Cardiac fibroblast (primary cell): ENCODE results near the gene SERBP1.
"Not testable (repeated sequence)": the region's sequence is repeated elsewhere in the genome, so short reads cannot be mapped to it uniquely, and the experiment has no call there.

Experiments used
- DNase-seq, 2 donors: peaks; one replicate each; pipeline versions ENCODE4 v3.0.0 to v3.0.0-alpha.2; 2010; ENCODE audit warnings: low read depth in 2 of 2
- H3K4me3 ChIP-seq, 2 donors: replicated peaks in 1 of 2; 1 replicate in 1 of 2; 2 replicates in 1 of 2; pipeline ENCODE4 v1.5.1; 2011; ENCODE audit warnings: low read depth in 2 of 2, low read length in 2 of 2, mild to moderate bottlenecking in 2 of 2, moderate library complexity in 1 of 2
- TF ChIP-seq, protein P1 (sequence below): IDR thresholded peaks from one replicate; pipeline ENCODE4 v1.5.1; 2011; ENCODE audit warnings: low read depth, mild to moderate bottlenecking, low read length, inconsistent platforms

SERBP1 gene

DNA sequence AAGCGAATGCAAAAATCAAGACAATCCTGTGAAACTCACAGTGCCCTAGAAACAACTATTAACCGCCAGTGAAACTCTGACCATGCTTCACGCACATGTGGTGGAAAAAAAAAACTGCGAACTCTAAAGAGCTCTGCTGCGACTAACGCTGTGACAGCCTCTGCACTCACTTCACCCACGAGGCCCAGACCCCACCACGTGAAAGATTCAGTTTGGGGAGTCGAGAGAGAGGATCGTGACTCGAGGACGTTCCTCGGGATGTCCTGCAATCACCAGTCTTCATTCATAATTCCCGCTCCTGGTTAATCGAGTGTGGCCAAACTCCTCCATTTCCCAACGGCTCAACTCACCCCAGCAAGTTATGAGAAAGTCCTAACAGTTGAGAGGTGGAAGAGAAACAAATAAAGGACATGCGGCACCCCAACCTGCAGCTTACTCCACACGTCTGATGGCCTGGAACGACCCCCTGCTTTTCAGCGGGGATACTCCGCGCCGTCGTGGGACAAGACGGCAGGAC lies 1.1 kb downstream of the SERBP1 start:
- peak overlapping the region; percentile 77 to 93 for H3K4me3 ChIP-seq
- peak; percentile 21 for DNase-seq
- TF ChIP-seq, protein P1, sequence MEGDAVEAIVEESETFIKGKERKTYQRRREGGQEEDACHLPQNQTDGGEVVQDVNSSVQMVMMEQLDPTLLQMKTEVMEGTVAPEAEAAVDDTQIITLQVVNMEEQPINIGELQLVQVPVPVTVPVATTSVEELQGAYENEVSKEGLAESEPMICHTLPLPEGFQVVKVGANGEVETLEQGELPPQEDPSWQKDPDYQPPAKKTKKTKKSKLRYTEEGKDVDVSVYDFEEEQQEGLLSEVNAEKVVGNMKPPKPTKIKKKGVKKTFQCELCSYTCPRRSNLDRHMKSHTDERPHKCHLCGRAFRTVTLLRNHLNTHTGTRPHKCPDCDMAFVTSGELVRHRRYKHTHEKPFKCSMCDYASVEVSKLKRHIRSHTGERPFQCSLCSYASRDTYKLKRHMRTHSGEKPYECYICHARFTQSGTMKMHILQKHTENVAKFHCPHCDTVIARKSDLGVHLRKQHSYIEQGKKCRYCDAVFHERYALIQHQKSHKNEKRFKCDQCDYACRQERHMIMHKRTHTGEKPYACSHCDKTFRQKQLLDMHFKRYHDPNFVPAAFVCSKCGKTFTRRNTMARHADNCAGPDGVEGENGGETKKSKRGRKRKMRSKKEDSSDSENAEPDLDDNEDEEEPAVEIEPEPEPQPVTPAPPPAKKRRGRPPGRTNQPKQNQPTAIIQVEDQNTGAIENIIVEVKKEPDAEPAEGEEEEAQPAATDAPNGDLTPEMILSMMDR: no peak

DNA sequence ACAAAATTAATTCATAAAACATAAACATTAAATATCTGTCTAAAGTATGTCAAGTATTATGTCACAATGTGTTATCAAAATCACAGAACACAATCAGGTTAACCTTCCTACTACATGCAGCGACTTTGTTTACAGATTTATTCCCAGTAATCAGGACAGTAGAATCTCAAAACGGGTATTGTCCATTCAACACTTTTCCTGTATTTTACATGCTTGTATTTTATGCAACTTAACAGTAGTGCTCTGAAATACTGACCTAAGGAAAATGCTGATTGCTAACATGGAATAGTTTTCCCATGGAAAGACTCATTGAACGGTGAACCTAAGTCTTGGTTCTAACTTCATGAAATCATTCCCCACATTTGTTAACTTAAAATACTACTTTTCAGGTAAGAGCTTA lies 2.3 kb downstream of the SERBP1 start:
- no peak for DNase-seq
- H3K4me3 ChIP-seq: peak overlapping the region; percentile 77 to 93
- TF ChIP-seq, protein P1: no peak

DNA sequence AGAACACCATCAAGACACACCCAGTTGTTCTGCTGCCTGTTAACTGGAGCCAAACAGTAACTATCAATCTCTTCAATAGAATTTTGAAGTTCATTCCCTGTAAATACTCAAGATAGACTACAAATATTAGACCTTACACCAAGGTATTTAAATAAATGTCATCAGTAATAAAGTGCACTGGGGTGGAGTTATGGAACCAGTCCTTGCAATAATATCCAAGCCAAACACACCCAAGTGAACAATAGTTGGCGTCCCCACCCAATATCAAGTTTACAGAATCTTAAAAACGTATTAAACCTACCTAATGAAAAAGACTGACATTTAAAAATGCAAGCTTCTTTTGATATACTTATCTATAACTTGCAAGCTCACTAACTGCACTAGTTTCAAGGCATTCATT lies 2.7 kb downstream of the SERBP1 start:
- DNase-seq: no peak
- TF ChIP-seq, protein P1: no peak
- H3K4me3 ChIP-seq: peak overlapping the region in 1 of 2 donors; percentile 77

DNA sequence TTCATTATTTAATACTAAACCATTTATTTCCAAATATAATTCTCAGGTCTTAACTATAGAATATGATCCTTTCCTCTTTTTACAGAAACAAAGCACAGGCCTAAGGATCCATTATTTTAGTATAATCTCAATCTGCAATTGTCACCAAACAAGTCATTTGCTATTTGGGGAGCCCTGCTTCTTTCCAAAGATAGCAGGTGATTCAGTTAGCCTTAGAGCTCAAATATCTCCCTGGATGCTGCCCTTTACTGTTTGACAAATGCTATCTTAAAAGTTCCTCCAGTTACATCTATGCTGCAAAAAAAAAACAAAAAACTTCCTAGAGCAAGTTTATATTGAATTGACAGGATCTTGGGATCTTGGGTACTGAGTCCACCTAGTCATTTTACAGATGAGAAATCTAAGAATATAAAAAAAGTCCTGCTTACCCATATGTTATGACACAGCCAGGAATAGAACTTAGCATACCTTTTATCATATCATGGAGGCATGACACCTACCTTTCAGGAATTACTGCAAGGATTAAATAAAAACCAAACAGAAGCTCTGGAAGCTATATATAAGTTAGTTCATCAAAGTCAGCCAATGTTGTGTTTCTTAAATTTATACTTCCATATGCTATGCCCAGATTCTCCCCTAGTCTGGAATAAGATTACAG lies 9.2 kb downstream of the SERBP1 start:
- no peak for DNase-seq
- no peak overlapping the region for H3K4me3 ChIP-seq
- TF ChIP-seq, protein P1: no peak

DNA sequence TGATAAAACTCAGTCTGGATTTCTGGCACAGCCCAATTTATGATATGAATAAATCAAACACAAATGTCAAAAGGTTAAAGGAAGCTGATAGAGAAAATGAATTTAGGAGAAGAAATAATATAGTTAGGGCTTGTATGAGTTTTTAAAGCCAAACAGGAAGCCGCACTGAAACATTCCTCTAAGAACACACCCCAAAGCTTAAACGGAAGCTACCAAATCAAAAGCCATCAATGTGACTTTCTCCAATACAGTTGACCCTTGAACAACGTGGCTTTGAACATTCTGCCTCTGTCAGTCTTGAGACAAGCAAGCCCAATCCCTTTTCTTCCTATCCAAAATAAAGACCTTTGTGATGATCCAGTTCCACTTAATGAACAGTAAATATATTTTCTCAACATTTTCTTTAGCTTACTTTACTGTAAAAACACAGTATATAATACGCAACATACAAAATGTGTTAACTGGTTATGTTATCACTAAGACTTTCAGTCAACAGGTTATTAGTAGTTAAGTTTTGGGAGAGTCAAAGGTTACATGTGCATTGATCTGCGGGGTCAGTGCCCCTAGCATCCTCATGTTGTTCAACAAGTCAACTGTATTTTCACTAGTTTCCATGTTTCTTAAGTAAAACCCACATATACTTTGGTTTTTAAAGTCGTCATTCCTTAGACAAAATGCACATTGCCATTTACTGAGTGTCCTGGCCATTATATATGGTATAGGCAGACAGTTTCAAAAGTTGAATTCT lies 11.2 kb downstream of the SERBP1 start:
- no peak for DNase-seq
- TF ChIP-seq, protein P1: no peak
- no peak overlapping the region for H3K4me3 ChIP-seq

DNA sequence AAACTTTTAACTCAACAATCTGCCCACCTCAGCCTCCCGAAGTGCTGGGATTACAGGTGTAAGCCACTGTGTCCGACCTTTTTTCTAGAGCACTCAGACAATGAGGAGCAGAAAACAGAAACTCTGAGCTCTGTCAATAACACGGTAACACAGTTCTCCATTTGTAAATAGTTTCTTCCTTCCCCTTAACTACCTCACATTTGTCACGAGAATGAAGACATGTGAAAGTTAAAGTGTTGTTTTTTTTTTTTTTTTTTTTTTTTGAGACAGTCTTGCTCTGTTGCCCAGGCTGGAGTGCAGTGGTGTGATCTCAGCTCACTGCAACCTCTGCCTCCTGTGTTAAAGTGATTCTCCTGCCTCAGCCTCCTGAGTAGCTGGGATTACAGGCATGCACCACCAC lies 12.5 kb downstream of the SERBP1 start:
- not testable (repeated sequence) for DNase-seq, H3K4me3 ChIP-seq

DNA sequence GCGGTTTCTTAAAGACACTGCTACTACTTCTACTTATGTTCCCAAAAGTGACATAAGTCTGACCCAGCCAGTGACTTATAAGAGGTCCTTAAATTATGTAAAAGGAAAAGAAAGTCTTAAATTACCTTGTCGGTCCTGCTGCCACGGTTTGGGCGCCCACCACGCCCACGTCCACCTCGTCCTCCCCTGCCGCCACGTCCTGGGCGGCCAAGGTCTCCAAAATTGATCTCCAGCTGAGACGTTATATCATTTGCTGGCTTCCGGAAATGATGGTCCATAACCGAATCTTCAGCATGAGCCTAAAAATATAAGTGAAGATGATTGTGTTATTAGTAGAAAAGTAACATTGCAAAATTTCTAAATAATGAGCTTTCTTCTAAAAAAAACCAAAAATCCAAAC lies 15.2 kb downstream of the SERBP1 start:
- DNase-seq: no peak
- TF ChIP-seq, protein P1: no peak
- H3K4me3 ChIP-seq: no peak overlapping the region
